ENCODE measurements around the gene METRN.

The METRN gene

GRCh38 chr16:714558-715476, at the start of gene METRN:
Gene METRN (plus strand): TSS chr16:715118. CDS start chr16:715290, 172 bp downstream.
- peak within 1 kb of the TSS; percentile 61 for H3K4me3 Mint-ChIP-seq
- peaks cover 20% of the 10 kb centered on the region for H3K4me1 Mint-ChIP-seq
- ATAC-seq (peak; percentile 86), DNase-seq (ENCODE audit: low spot score in 2 of 2) (peak; percentile 90 to 94)
- peaks cover 7% of the 10 kb centered on the region for H3K36me3 Mint-ChIP-seq
- H3K27ac Mint-ChIP-seq: no peak within 1 kb of the TSS
- no peaks in the 10 kb centered on the region for H3K9me3 Mint-ChIP-seq

GRCh38 chr16:666572-666971, 48.3 kb upstream of the METRN start:
- ATAC-seq (no peak), DNase-seq (ENCODE audit: low spot score in 2 of 2) (no peak)
- Mint-ChIP-seq H3K4me1 (peaks cover 2% of the 10 kb centered on the region), H3K36me3 (peaks cover 26% of the 10 kb centered on the region), H3K4me3 (no peak overlapping the region), H3K27ac (no peak overlapping the region), H3K9me3 (no peaks in the 10 kb centered on the region)

- Mint-ChIP-seq H3K36me3 (peaks cover 26% of the 10 kb centered on the region), H3K27ac (peak overlapping the region; percentile 90), H3K4me3 (peak overlapping the region; percentile 77), H3K4me1 (no peaks in the 10 kb centered on the region), H3K9me3 (no peaks in the 10 kb centered on the region)
- DNase-seq (ENCODE audit: low spot score in 2 of 2): no peak
- ATAC-seq: no peak
These were observed 47.7 kb upstream of the METRN start for GRCh38 chr16:667113-667779.

GRCh38 chr16:667780-668518, 47.0 kb upstream of the METRN start, which contains the start of gene RHOT2:
Gene RHOT2 (plus strand): TSS chr16:668132. CDS start chr16:668200, 68 bp downstream.
- peaks cover 26% of the 10 kb centered on the region for H3K36me3 Mint-ChIP-seq
- H3K9me3 Mint-ChIP-seq: no peaks in the 10 kb centered on the region
- ATAC-seq (peak; percentile 93), DNase-seq (ENCODE audit: low spot score in 2 of 2) (peak; percentile 92 to 96)
- peak within 1 kb of the TSS; percentile 90 for H3K27ac Mint-ChIP-seq
- no peaks in the 10 kb centered on the region for H3K4me1 Mint-ChIP-seq
- peak within 1 kb of the TSS; percentile 77 for H3K4me3 Mint-ChIP-seq

GRCh38 chr16:668519-669171, 46.3 kb upstream of the METRN start:
- Mint-ChIP-seq H3K36me3 (peaks cover 25% of the 10 kb centered on the region), H3K27ac (peak overlapping the region; percentile 90), H3K4me1 (no peaks in the 10 kb centered on the region), H3K4me3 (peak overlapping the region; percentile 77), H3K9me3 (no peaks in the 10 kb centered on the region)
- ATAC-seq: peak; percentile 3
- DNase-seq (ENCODE audit: low spot score in 2 of 2): peak in 1 of 2 donors; percentile 67

GRCh38 chr16:669666-670065, 45.3 kb upstream of the METRN start:
- ATAC-seq (no peak), DNase-seq (ENCODE audit: low spot score in 2 of 2) (no peak)
- Mint-ChIP-seq H3K36me3 (peaks cover 25% of the 10 kb centered on the region), H3K4me1 (peaks cover under 1% of the 10 kb centered on the region), H3K27ac (no peak overlapping the region), H3K9me3 (no peaks in the 10 kb centered on the region), H3K4me3 (peak overlapping the region; percentile 77)

- Mint-ChIP-seq H3K36me3 (peaks cover 25% of the 10 kb centered on the region), H3K4me1 (peaks cover 8% of the 10 kb centered on the region), H3K27ac (no peak overlapping the region), H3K9me3 (no peaks in the 10 kb centered on the region), H3K4me3 (no peak overlapping the region)
- ATAC-seq: no peak
- no peak for DNase-seq (ENCODE audit: low spot score in 2 of 2)
These were observed 44.2 kb upstream of the METRN start for GRCh38 chr16:670485-671352.

- no peak overlapping the region for H3K4me3 Mint-ChIP-seq
- DNase-seq (ENCODE audit: low spot score in 2 of 2) (no peak), ATAC-seq (no peak)
- no peak overlapping the region for H3K27ac Mint-ChIP-seq
- peaks cover 8% of the 10 kb centered on the region for H3K4me1 Mint-ChIP-seq
- H3K9me3 Mint-ChIP-seq: no peaks in the 10 kb centered on the region
- H3K36me3 Mint-ChIP-seq: peaks cover 25% of the 10 kb centered on the region
These were observed 43.4 kb upstream of the METRN start for GRCh38 chr16:671353-672131.

- ATAC-seq: no peak
- Mint-ChIP-seq H3K4me1 (peaks cover 8% of the 10 kb centered on the region), H3K36me3 (peaks cover 25% of the 10 kb centered on the region), H3K9me3 (no peaks in the 10 kb centered on the region), H3K27ac (no peak overlapping the region), H3K4me3 (no peak overlapping the region)
- no peak for DNase-seq (ENCODE audit: low spot score in 2 of 2)
These were observed 42.5 kb upstream of the METRN start for GRCh38 chr16:672371-672770.

- peaks cover 25% of the 10 kb centered on the region for H3K36me3 Mint-ChIP-seq
- H3K27ac Mint-ChIP-seq: no peak overlapping the region
- peaks cover 8% of the 10 kb centered on the region for H3K4me1 Mint-ChIP-seq
- ATAC-seq: no peak
- no peak for DNase-seq (ENCODE audit: low spot score in 2 of 2)
- no peaks in the 10 kb centered on the region for H3K9me3 Mint-ChIP-seq
- H3K4me3 Mint-ChIP-seq: no peak overlapping the region
These were observed 42.1 kb upstream of the METRN start for GRCh38 chr16:672851-673250.

- peaks cover 8% of the 10 kb centered on the region for H3K4me1 Mint-ChIP-seq
- ATAC-seq (no peak), DNase-seq (ENCODE audit: low spot score in 2 of 2) (no peak)
- peaks cover 25% of the 10 kb centered on the region for H3K36me3 Mint-ChIP-seq
- H3K27ac Mint-ChIP-seq: no peak overlapping the region
- H3K4me3 Mint-ChIP-seq: no peak overlapping the region
- H3K9me3 Mint-ChIP-seq: no peaks in the 10 kb centered on the region
These were observed 41.4 kb upstream of the METRN start for GRCh38 chr16:673399-673991.

- DNase-seq (ENCODE audit: low spot score in 2 of 2): no peak
- H3K4me3 Mint-ChIP-seq: peak overlapping the region; percentile 38
- no peaks in the 10 kb centered on the region for H3K9me3 Mint-ChIP-seq
- H3K36me3 Mint-ChIP-seq: peaks cover 25% of the 10 kb centered on the region
- peaks cover 14% of the 10 kb centered on the region for H3K4me1 Mint-ChIP-seq
- H3K27ac Mint-ChIP-seq: no peak overlapping the region
- ATAC-seq: no peak
These were observed 40.6 kb upstream of the METRN start for GRCh38 chr16:674214-674881.

Measured in stimulated activated effector memory CD8-positive, alpha-beta T cell treated with anti-CD3 and anti-CD28 coated beads, Interleukin-12 subunit alpha, Interleukin-12 subunit beta, amount 100 ng/mL, for 72 hours (primary cell).